Colonic mucosa (tissue), 4 donors: Measurements from ENCODE around the gene SERINC5. TPM values are rescaled to one million over a fixed set of nuclear protein-coding genes. Genes with fewer than 3 reads are reported as not detected.

Experiments used
- DNase-seq: peaks from one replicate; pipeline ENCODE4 v3.0.0-alpha.2; 2020
- H3K27ac ChIP-seq: fragments of 200-600 bp; one replicate; pipeline ENCODE4 v1.8.0; 2021
- H3K27me3 ChIP-seq: fragments of 200-600 bp; one replicate; pipeline ENCODE4 v1.8.0; 2021
- H3K36me3 ChIP-seq: fragments of 200-600 bp; one replicate; pipeline ENCODE4 v1.8.0; 2021
- H3K4me1 ChIP-seq: fragments of 200-600 bp; one replicate; pipeline ENCODE4 v1.8.0; 2021; ENCODE audit warnings: mild to moderate bottlenecking
- H3K4me3 ChIP-seq: fragments of 200-600 bp; one replicate; pipeline ENCODE4 v1.8.0; 2021
- H3K9ac ChIP-seq, 2 donors: one replicate each; pipeline ENCODE4 v1.7.0; 2013; ENCODE audit warnings: control low read depth in 2 of 2, low read depth in 2 of 2, low read length in 2 of 2
- H3K9me3 ChIP-seq: fragments of 200-600 bp; one replicate; pipeline ENCODE4 v1.8.0; 2021
- CTCF ChIP-seq: fragments of 200-600 bp; IDR thresholded peaks from one replicate; pipeline ENCODE4 v1.8.0; 2022; ENCODE audit warnings: antibody characterized with exemption, mild to moderate bottlenecking
- intact Hi-C: fragments of 100-400 bp; cut with DNase I; formaldehyde crosslinking; loops from one replicate; pipeline ENCODE4 v1.14.1; 2022
- total RNA-seq, 2 donors: library from RNA; stranded (reverse); fragmentation: NEBNext Ultra II Directional in 1 of 2; extraction: Animal tissue kit (Norgen Biotek cat#: 25700) in 1 of 2; gene quantifications; one replicate each; pipeline ENCODE4 v1.2.1, GENCODE V29; 2021
- donor health status: healthy.
- donor health status: DM: no; HTN: no; CAD: no.
- donor health status: DM: no; HTN: no; CAD: no.

The SERINC5 gene
- total RNA-seq, 2 donors from 2014 or later, result 138 to 141 TPM

GRCh38 chr5:80219391-80219790 is 36.5 kb downstream of the SERINC5 start:
- Histone ChIP-seq H3K27ac (no peak overlapping the region), H3K9me3 (no peaks in the 10 kb centered on the region), H3K4me3 (no peak overlapping the region), H3K36me3 (no peaks in the 10 kb centered on the region), H3K9ac (peak overlapping the region in 1 of 2 donors; percentile 51), H3K27me3 (no peaks in the 10 kb centered on the region), H3K4me1 (peaks cover 17% of the 10 kb centered on the region)
- no peak for DNase-seq
- intact Hi-C loops, result no loop called here
- no peak for TF ChIP-seq CTCF

DNA sequence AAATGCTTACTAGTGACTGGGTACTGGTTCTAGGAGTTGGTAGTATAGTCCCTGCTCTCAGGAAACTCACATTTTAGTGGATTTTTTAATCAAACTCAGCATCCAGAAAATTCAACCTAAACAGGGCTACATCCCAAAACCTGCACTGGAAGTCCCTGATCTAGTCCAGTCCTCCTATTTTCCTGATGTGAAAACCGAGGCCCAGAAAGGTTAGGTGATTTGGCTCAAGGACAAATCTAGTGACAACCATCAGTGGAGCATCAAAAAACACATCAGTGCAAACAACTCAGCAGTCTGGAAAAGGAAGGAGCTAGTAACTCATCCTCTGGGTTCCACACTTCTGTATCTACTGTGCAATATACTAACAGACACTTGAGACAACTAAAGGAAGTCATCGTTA is 38.2 kb downstream of the SERINC5 start:
- intact Hi-C loops, result no loop called here
- Histone ChIP-seq H3K9ac (no peak overlapping the region), H3K27me3 (no peaks in the 10 kb centered on the region), H3K36me3 (no peaks in the 10 kb centered on the region), H3K4me3 (no peak overlapping the region), H3K27ac (no peak overlapping the region), H3K9me3 (no peaks in the 10 kb centered on the region), H3K4me1 (peaks cover 17% of the 10 kb centered on the region)
- no peak for DNase-seq
- TF ChIP-seq CTCF, result no peak

GRCh38 chr5:80216753-80217596 is 38.9 kb downstream of the SERINC5 start:
- no peaks in the 10 kb centered on the region for H3K36me3 ChIP-seq
- no peak overlapping the region for H3K9ac ChIP-seq
- no peak for TF ChIP-seq CTCF
- H3K4me3 ChIP-seq, result no peak overlapping the region
- DNase-seq, result no peak
- no peak overlapping the region for H3K27ac ChIP-seq
- intact Hi-C loops, result no loop called here
- no peaks in the 10 kb centered on the region for H3K27me3 ChIP-seq
- no peaks in the 10 kb centered on the region for H3K9me3 ChIP-seq
- peaks cover 17% of the 10 kb centered on the region for H3K4me1 ChIP-seq

GRCh38 chr5:80216096-80216495 is 39.8 kb downstream of the SERINC5 start:
- intact Hi-C loops, result no loop called here
- H3K9me3 ChIP-seq, result no peaks in the 10 kb centered on the region
- no peak for DNase-seq
- H3K27ac ChIP-seq, result no peak overlapping the region
- no peaks in the 10 kb centered on the region for H3K27me3 ChIP-seq
- H3K4me1 ChIP-seq, result peaks cover 17% of the 10 kb centered on the region
- no peak overlapping the region for H3K9ac ChIP-seq
- H3K4me3 ChIP-seq, result no peak overlapping the region
- H3K36me3 ChIP-seq, result no peaks in the 10 kb centered on the region
- no peak for TF ChIP-seq CTCF

DNA sequence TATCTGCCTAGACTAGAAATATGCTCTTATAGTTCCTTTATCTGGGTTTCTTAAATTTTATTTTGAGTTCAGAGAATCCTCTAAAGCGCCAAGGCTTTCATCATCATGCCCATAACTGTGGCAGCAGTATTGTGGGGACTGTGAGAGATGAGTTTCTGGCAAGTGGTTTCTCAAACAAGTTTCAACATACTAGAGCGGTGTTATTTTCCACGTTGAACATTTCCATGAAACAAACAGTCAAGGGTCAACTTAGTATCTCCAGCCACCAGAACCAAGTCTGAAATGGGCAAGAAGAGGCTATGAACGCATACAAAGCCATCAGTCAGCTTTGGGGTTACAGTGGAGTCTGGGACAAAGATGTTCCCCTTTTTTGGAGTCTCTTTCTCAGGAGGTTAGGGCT is 40.3 kb downstream of the SERINC5 start:
- H3K4me3 ChIP-seq, result no peak overlapping the region
- TF ChIP-seq CTCF, result no peak
- no peaks in the 10 kb centered on the region for H3K27me3 ChIP-seq
- H3K9me3 ChIP-seq, result no peaks in the 10 kb centered on the region
- intact Hi-C loops, result no loop called here
- H3K9ac ChIP-seq, result no peak overlapping the region
- H3K4me1 ChIP-seq, result peaks cover 13% of the 10 kb centered on the region
- no peaks in the 10 kb centered on the region for H3K36me3 ChIP-seq
- no peak overlapping the region for H3K27ac ChIP-seq
- DNase-seq, result no peak
